GM19463 (cell line): ENCODE data around the gene BPI.
"Not testable (repeated sequence)": the region's sequence is repeated elsewhere in the genome, so short reads cannot be mapped to it uniquely, and the experiment has no call there.

Source experiments
- ATAC-seq: cut with Tn5 transposase; IDR thresholded peaks from one replicate; pipeline ENCODE4 v1.9.1; 2021; ENCODE audit warnings: mild to moderate bottlenecking, moderate library complexity; ENCODE audit not compliant: unreplicated experiment

Gene BPI

GRCh38 chr20:38303908-38304379 lies at the start of gene BPI:
BPI (plus strand) TSS chr20:38304156; CDS start chr20:38304224, 68 bp downstream.
- no peak for ATAC-seq

GRCh38 chr20:38254621-38255020 lies 49.3 kb upstream of the BPI start:
- ATAC-seq: not testable (repeated sequence)

- ATAC-seq: no peak
Measured at GRCh38 chr20:38255393-38255792, 48.6 kb upstream of the BPI start.

GRCh38 chr20:38256021-38256420 lies 47.9 kb upstream of the BPI start:
- no peak for ATAC-seq

- no peak for ATAC-seq
Measured at GRCh38 chr20:38256966-38257365, 47.0 kb upstream of the BPI start.

- ATAC-seq: no peak
Measured at GRCh38 chr20:38258545-38259215, 45.3 kb upstream of the BPI start.

GRCh38 chr20:38260025-38260377 lies 44.0 kb upstream of the BPI start:
- ATAC-seq: no peak

GRCh38 chr20:38260378-38261053 lies 43.4 kb upstream of the BPI start, which contains the start of gene KIAA1755:
KIAA1755 (minus strand) TSS chr20:38260735; CDS start chr20:38260500, 235 bp downstream.
- no peak for ATAC-seq

GRCh38 chr20:38261054-38261390 lies 42.9 kb upstream of the BPI start:
- no peak for ATAC-seq

- no peak for ATAC-seq
Measured at GRCh38 chr20:38262931-38263330, 41.0 kb upstream of the BPI start.

GRCh38 chr20:38266426-38266825 lies 37.5 kb upstream of the BPI start:
- no peak for ATAC-seq

GRCh38 chr20:38267296-38267695 lies 36.7 kb upstream of the BPI start:
- no peak for ATAC-seq

GRCh38 chr20:38267901-38268514 lies 35.9 kb upstream of the BPI start:
- ATAC-seq: no peak

- no peak for ATAC-seq
Measured at GRCh38 chr20:38269040-38269439, 34.9 kb upstream of the BPI start.

- no peak for ATAC-seq
Measured at GRCh38 chr20:38269715-38270114, 34.2 kb upstream of the BPI start.

- ATAC-seq: no peak
Measured at GRCh38 chr20:38270869-38271605, 32.9 kb upstream of the BPI start.

GRCh38 chr20:38271608-38272120 lies 32.3 kb upstream of the BPI start:
- no peak for ATAC-seq

GRCh38 chr20:38272398-38272797 lies 31.6 kb upstream of the BPI start:
- ATAC-seq: no peak

- ATAC-seq: no peak
Measured at GRCh38 chr20:38272961-38273360, 31.0 kb upstream of the BPI start.

- ATAC-seq: no peak
Measured at GRCh38 chr20:38275815-38276550, 28.0 kb upstream of the BPI start.

- ATAC-seq: no peak
Measured at GRCh38 chr20:38277285-38277684, 26.7 kb upstream of the BPI start.
